ENCODE results near the gene SPTAN1.

DNA sequence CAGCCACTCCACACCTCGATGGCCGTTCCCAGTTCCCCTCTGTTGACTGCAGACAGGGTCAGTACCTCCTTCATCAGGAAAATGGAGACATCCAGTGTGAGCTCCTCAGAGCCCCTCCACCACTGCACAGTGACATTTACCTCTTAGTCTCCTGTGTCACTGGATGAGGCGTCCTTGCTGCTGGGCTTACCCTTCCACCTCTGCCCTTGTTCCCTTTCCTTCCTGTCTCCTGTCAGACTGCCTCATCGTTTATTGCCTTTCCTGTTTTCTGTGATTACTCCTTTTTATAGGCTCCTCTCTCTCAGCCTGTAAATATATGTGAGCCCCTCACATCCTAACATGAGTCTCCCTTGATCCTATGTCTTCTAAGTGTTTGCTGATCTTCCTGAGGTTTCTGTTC is 23.2 kb upstream of the SPTAN1 start:
- TF ChIP-seq, protein P1, sequence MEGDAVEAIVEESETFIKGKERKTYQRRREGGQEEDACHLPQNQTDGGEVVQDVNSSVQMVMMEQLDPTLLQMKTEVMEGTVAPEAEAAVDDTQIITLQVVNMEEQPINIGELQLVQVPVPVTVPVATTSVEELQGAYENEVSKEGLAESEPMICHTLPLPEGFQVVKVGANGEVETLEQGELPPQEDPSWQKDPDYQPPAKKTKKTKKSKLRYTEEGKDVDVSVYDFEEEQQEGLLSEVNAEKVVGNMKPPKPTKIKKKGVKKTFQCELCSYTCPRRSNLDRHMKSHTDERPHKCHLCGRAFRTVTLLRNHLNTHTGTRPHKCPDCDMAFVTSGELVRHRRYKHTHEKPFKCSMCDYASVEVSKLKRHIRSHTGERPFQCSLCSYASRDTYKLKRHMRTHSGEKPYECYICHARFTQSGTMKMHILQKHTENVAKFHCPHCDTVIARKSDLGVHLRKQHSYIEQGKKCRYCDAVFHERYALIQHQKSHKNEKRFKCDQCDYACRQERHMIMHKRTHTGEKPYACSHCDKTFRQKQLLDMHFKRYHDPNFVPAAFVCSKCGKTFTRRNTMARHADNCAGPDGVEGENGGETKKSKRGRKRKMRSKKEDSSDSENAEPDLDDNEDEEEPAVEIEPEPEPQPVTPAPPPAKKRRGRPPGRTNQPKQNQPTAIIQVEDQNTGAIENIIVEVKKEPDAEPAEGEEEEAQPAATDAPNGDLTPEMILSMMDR (IDR thresholded peaks at IDR 0.05; ENCODE audit: low read length): no peak
- TF ChIP-seq EZH2 (optimal IDR thresholded peaks at IDR 0.05; ENCODE audit: low read depth, low read length): no peak
